ENCODE measurements around the gene SRSF2. TPM values are rescaled to one million over a fixed set of nuclear protein-coding genes. Genes with fewer than 3 reads are reported as not detected.
"Not testable (repeated sequence)": the region's sequence is repeated elsewhere in the genome, so short reads cannot be mapped to it uniquely, and the experiment has no call there.

SRSF2 gene
- total RNA-seq, 1 donor: 152 TPM

DNA sequence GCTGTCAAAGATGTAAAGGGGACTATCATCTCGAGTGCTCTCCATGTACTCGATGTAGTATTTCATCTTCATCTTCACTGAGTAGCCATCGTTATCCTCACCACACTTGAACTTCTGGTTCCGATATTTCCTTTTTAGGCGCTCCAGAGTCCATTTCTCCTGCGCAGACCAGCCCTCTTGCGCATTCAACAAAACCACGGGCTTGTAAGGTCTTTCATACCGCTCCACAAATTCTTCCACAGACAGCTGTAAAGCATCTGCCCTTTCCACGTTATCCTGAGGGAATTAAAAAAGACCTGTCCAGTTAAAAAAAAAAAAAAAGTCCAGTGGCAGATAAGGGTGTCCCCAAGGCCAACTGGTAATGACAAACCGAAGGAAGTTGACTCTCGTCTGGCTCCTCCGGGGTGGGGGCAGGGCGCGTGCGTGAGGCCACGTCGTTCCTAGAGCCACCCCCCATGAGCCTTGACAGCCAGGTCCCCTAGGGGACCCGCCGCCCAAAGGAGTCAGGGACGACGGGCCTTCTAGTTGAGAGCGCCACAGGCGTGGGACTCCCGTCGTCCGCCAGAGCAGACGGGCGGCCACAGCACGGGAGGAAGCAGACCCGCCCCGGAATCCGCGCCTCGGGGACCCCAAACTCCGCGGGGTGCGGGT, 11.4 kb downstream of the SRSF2 start:
- TF ChIP-seq, protein P1, sequence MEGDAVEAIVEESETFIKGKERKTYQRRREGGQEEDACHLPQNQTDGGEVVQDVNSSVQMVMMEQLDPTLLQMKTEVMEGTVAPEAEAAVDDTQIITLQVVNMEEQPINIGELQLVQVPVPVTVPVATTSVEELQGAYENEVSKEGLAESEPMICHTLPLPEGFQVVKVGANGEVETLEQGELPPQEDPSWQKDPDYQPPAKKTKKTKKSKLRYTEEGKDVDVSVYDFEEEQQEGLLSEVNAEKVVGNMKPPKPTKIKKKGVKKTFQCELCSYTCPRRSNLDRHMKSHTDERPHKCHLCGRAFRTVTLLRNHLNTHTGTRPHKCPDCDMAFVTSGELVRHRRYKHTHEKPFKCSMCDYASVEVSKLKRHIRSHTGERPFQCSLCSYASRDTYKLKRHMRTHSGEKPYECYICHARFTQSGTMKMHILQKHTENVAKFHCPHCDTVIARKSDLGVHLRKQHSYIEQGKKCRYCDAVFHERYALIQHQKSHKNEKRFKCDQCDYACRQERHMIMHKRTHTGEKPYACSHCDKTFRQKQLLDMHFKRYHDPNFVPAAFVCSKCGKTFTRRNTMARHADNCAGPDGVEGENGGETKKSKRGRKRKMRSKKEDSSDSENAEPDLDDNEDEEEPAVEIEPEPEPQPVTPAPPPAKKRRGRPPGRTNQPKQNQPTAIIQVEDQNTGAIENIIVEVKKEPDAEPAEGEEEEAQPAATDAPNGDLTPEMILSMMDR (IDR thresholded peaks at IDR 0.05; ENCODE audit: insufficient read depth, low read depth, low read length): no peak
- peak overlapping the region; percentile 93 for H3K4me3 ChIP-seq (ENCODE audit: low read depth, low read length)
- peak; percentile 72 for DNase-seq (ENCODE audit: low read depth)

DNA sequence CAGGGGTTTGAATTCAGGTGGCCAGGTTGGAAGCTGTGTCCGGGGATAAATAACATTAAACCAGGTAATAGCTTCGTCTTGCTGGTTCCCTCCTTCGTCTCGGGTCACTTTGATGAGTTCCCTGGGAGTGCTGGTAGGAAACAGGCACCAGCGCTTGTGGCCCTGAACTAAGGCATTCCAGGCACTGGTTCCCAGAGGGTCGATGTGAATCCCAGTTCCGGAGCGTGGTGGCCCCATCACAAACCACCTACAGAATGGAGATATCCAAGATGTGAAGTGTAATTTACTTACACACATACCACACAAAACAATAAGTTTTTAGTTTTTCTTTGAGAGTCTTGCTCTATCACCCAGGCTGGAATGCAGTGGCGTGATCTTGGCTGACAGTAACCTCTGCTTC, 13.3 kb downstream of the SRSF2 start:
- no peak for DNase-seq (ENCODE audit: low read depth)

DNA sequence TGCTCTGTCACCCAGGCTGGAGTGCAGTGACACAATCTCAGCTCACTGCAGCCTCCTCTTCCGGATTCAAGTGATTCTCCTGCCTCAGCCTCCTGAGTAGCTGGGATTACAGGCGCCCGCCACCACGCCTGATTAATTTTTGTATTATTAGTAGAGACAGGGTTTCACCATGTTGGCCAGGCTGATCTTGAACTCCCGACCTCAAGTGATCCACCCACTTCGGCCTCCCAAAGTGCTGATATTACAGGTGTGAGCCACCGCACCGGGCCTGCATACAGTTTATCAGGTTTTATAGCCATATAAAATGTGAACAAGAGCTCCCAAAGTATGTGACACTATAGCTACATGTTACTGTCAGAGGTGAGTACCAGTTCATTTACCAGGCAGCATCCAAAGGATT, 14.2 kb downstream of the SRSF2 start:
- not testable (repeated sequence) for DNase-seq (ENCODE audit: low read depth); H3K4me3 ChIP-seq (ENCODE audit: low read depth, low read length)

More for the DNA sequence above, 13.3 kb downstream of the SRSF2 start:
- H3K4me3 ChIP-seq (ENCODE audit: low read depth, low read length): no peak overlapping the region
- TF ChIP-seq, protein P1 (IDR thresholded peaks at IDR 0.05; ENCODE audit: insufficient read depth, low read depth, low read length): no peak

DNA sequence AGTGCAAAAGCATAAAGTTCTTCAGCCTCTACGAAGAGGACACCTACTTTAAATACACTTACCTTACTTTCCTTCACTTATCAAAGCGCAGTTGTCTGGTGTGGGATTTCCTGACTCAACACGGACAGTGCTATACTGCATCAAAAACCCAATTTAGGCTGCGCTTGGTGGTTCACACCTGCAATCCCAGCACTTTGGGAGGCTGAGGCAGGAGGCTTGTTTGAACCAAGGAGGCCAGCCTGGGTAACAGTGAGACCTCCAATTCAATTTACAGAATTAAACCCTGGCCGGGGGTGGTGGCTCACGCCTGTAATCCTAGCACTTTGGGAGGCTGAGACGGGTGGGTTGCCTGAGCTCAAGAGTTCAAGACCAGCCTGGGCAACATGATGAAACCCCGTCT, 14.9 kb downstream of the SRSF2 start:
- DNase-seq (ENCODE audit: low read depth): no peak
- TF ChIP-seq, protein P1 (IDR thresholded peaks at IDR 0.05; ENCODE audit: insufficient read depth, low read depth, low read length): no peak
- no peak overlapping the region for H3K4me3 ChIP-seq (ENCODE audit: low read depth, low read length)

DNA sequence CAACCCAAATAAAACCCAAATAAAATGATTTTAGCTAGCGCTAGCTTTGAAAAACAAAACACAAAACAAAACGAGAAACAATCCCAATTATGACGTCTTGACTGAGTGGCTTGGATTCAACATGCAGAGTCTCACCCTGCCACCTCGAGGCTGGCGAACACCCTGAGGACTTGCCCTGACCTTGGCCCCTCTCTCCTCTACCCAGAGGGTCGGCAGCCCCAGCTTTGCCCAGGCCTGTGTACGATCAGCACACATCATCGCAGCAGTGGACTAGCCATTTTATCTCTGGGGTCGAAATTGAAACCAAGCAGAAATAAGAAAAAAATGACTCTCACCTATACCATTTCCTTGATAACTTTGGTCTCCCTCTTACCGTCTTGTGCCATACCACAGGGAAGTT, 15.7 kb downstream of the SRSF2 start:
- TF ChIP-seq, protein P1 (IDR thresholded peaks at IDR 0.05; ENCODE audit: insufficient read depth, low read depth, low read length): no peak
- no peak overlapping the region for H3K4me3 ChIP-seq (ENCODE audit: low read depth, low read length)
- DNase-seq (ENCODE audit: low read depth): no peak

DNA sequence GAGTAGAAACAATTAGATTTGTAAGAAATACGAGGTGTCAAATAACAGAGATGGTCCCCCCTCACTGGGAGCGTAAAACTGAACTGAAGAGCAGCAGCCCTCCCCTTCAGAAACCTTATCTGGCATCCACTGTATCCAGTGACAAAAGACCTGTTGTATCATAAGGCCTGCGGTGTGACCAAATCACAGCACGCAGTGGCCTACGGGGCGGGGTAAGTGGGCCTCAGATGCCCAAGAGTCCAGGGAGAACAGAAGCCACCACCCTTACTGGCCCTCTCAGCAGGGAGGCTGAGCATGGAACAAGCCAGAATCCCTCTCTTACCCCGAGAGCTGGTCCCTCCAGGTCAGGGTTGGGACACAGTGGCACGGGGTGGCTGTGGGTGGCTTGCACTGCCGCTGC, 16.2 kb downstream of the SRSF2 start:
- H3K4me3 ChIP-seq (ENCODE audit: low read depth, low read length): no peak overlapping the region
- no peak for DNase-seq (ENCODE audit: low read depth)
- TF ChIP-seq, protein P1 (IDR thresholded peaks at IDR 0.05; ENCODE audit: insufficient read depth, low read depth, low read length): no peak

DNA sequence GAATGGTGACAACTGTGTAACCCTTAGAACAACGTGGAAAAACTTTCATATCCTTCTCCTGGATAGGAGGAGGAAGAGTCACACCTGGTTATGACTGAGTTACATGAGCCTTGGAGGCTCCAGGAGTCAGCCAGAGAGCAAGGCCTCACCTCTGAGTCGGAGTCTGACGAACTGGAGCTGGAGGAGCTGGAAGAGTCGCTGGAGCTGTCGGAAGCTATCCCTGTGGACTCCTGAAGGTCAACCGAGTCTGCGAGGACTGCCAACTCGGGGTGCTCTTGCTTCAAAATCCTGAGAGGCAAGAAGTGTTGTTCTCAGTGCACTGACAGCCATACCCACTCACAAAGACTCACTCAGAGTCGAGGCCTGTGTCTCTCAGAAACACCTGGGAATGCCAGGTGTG, 16.9 kb downstream of the SRSF2 start:
- TF ChIP-seq, protein P1 (IDR thresholded peaks at IDR 0.05; ENCODE audit: insufficient read depth, low read depth, low read length): no peak
- H3K4me3 ChIP-seq (ENCODE audit: low read depth, low read length): no peak overlapping the region
- DNase-seq (ENCODE audit: low read depth): no peak

Data from fibroblast of villous mesenchyme (primary cell).